Neural progenitor cell (in vitro differentiated cells): ENCODE results near the gene CD44. TPM values are rescaled to one million over a fixed set of nuclear protein-coding genes. Genes with fewer than 3 reads are reported as not detected.

Source experiments
- DNase-seq: peaks from one replicate; pipeline ENCODE4 v3.0.0-alpha.2; 2016; ENCODE audit warnings: low spot score
- H2AFZ ChIP-seq: fragments of 200-600 bp; sonication (generic); replicated peaks from 2 replicates; pipeline ENCODE4 v1.6.1; 2016; ENCODE audit warnings: antibody characterized with exemption
- H3F3A ChIP-seq: fragments of 200-600 bp; sonication (generic); 2 replicates; pipeline ENCODE4 v1.6.1; 2016; ENCODE audit warnings: antibody characterized with exemption, low read depth
- H3K27ac ChIP-seq: fragments of 200-600 bp; sonication (generic); 2 replicates; pipeline ENCODE4 v1.5.1; 2016; ENCODE audit warnings: mild to moderate bottlenecking
- H3K27me3 ChIP-seq: fragments of 200-600 bp; sonication (generic); 2 replicates; pipeline ENCODE4 v1.6.1; 2016; ENCODE audit warnings: mild to moderate bottlenecking, moderate library complexity
- H3K36me3 ChIP-seq: fragments of 200-600 bp; sonication (generic); 2 replicates; pipeline ENCODE4 v1.5.1; 2016
- H3K4me1 ChIP-seq: fragments of 200-600 bp; sonication (generic); 2 replicates; pipeline ENCODE4 v1.6.1; 2016; ENCODE audit warnings: mixed run types
- H3K4me2 ChIP-seq: fragments of 200-600 bp; sonication (generic); 2 replicates; pipeline ENCODE4 v1.6.1; 2016
- H3K4me3 ChIP-seq: fragments of 200-600 bp; sonication (generic); 2 replicates; pipeline ENCODE4 v1.5.1; 2016
- H3K79me2 ChIP-seq: fragments of 200-600 bp; sonication (generic); 2 replicates; pipeline ENCODE4 v1.6.1; 2016; ENCODE audit warnings: low read depth
- H3K9ac ChIP-seq: fragments of 200-600 bp; sonication (generic); 2 replicates; pipeline ENCODE4 v1.6.1; 2016
- H3K9me3 ChIP-seq: fragments of 200-600 bp; sonication (generic); 2 replicates; pipeline ENCODE4 v1.5.1; 2016; ENCODE audit warnings: low read depth
- H4K20me1 ChIP-seq: fragments of 200-600 bp; sonication (generic); 2 replicates; pipeline ENCODE4 v1.6.1; 2016; ENCODE audit warnings: low read depth
- H3K27ac Mint-ChIP-seq: 3 replicates; pipeline ENCODE4 v1.8.0; 2021; ENCODE audit warnings: mixed read lengths
- H3K27me3 Mint-ChIP-seq: 2 replicates; pipeline ENCODE4 v1.8.0; 2022; ENCODE audit warnings: low read depth, mild to moderate bottlenecking, inconsistent platforms, moderate library complexity, mixed read lengths; ENCODE audit not compliant: insufficient read depth
- H3K36me3 Mint-ChIP-seq: 3 replicates; pipeline ENCODE4 v1.8.0; 2021; ENCODE audit warnings: mixed read lengths
- H3K4me1 Mint-ChIP-seq: 3 replicates; pipeline ENCODE4 v1.8.0; 2021; ENCODE audit warnings: mixed read lengths
- H3K4me3 Mint-ChIP-seq: 3 replicates; pipeline ENCODE4 v1.8.0; 2021; ENCODE audit warnings: mild to moderate bottlenecking, moderate library complexity, mixed read lengths
- H3K9me3 Mint-ChIP-seq: 3 replicates; pipeline ENCODE4 v1.8.0; 2020; ENCODE audit warnings: mixed read lengths
- CTCF ChIP-seq: fragments of 200-600 bp; sonication (generic); IDR thresholded peaks from 2 replicates; pipeline ENCODE4 v1.5.1; 2017; ENCODE audit warnings: antibody characterized with exemption, mild to moderate bottlenecking
- EZH2 ChIP-seq: fragments of 200-600 bp; sonication (generic); IDR thresholded peaks from 2 replicates; pipeline ENCODE4 v1.6.1; 2017; ENCODE audit warnings: antibody characterized with exemption, mild to moderate bottlenecking, moderate library complexity
- EZH2phosphoT487 ChIP-seq: fragments of 200-600 bp; sonication (generic); IDR thresholded peaks from 2 replicates; pipeline ENCODE4 v1.6.1; 2017; ENCODE audit warnings: antibody characterized with exemption
- total RNA-seq: library from RNA; depleted of rRNA; stranded (reverse); fragments of >200 nt; gene quantifications from 2 replicates; pipeline ENCODE4 v1.2.3, GENCODE V29; 2015; ENCODE audit warnings: low replicate concordance

Gene CD44
- total RNA-seq, 1 donor from 2014 or later: 1.4 TPM

GRCh38 chr11:35109827-35110226 lies 29.1 kb upstream of the CD44 start:
- no peaks in the 10 kb centered on the region for H3K27me3 ChIP-seq
- H3K27ac Mint-ChIP-seq: no peak overlapping the region
- H3K4me1 ChIP-seq: peaks cover 4% of the 10 kb centered on the region
- H3K9ac ChIP-seq: no peak overlapping the region
- peaks cover 6% of the 10 kb centered on the region for H3K4me1 Mint-ChIP-seq
- no peaks in the 10 kb centered on the region for H3F3A ChIP-seq
- no peaks in the 10 kb centered on the region for H3K36me3 ChIP-seq
- H2AFZ ChIP-seq: no peak overlapping the region
- no peaks in the 10 kb centered on the region for H3K79me2 ChIP-seq
- peaks cover 10% of the 10 kb centered on the region for H3K27me3 Mint-ChIP-seq
- TF ChIP-seq EZH2 (no peak), CTCF (no peak), EZH2phosphoT487 (no peak)
- H3K4me2 ChIP-seq: no peak overlapping the region
- H3K9me3 ChIP-seq: no peaks in the 10 kb centered on the region
- H3K36me3 Mint-ChIP-seq: no peaks in the 10 kb centered on the region
- no peak overlapping the region for H3K27ac ChIP-seq
- no peaks in the 10 kb centered on the region for H4K20me1 ChIP-seq
- no peaks in the 10 kb centered on the region for H3K9me3 Mint-ChIP-seq
- no peak overlapping the region for H3K4me3 ChIP-seq
- no peak overlapping the region for H3K4me3 Mint-ChIP-seq
- no peak for DNase-seq

- H3K27me3 Mint-ChIP-seq: peaks cover 10% of the 10 kb centered on the region
These were observed 27.6 kb upstream of the CD44 start for GRCh38 chr11:35111161-35112055.

GRCh38 chr11:35112056-35112845 lies 26.7 kb upstream of the CD44 start:
- DNase-seq: no peak
- no peak overlapping the region for H2AFZ ChIP-seq
- H3K27ac Mint-ChIP-seq: peak overlapping the region; percentile 39

More at GRCh38 chr11:35111161-35112055, 27.6 kb upstream of the CD44 start:
- H3F3A ChIP-seq: no peaks in the 10 kb centered on the region
- no peaks in the 10 kb centered on the region for H3K27me3 ChIP-seq
- H3K36me3 ChIP-seq: no peaks in the 10 kb centered on the region
- Mint-ChIP-seq H3K27ac (no peak overlapping the region), H3K9me3 (no peaks in the 10 kb centered on the region), H3K4me1 (peaks cover 14% of the 10 kb centered on the region), H3K4me3 (no peak overlapping the region), H3K36me3 (no peaks in the 10 kb centered on the region)
- no peaks in the 10 kb centered on the region for H3K79me2 ChIP-seq
- no peak overlapping the region for H3K4me3 ChIP-seq
- no peaks in the 10 kb centered on the region for H3K9me3 ChIP-seq
- H3K4me1 ChIP-seq: peaks cover 6% of the 10 kb centered on the region
- no peaks in the 10 kb centered on the region for H4K20me1 ChIP-seq
- DNase-seq: no peak
- no peak overlapping the region for H3K27ac ChIP-seq
- H3K4me2 ChIP-seq: no peak overlapping the region
- TF ChIP-seq EZH2 (no peak), EZH2phosphoT487 (no peak), CTCF (no peak)
- no peak overlapping the region for H2AFZ ChIP-seq
- H3K9ac ChIP-seq: no peak overlapping the region

More at GRCh38 chr11:35112056-35112845, 26.7 kb upstream of the CD44 start:
- Histone ChIP-seq H3K9me3 (no peaks in the 10 kb centered on the region), H3K4me1 (peaks cover 6% of the 10 kb centered on the region), H4K20me1 (no peaks in the 10 kb centered on the region), H3K79me2 (no peaks in the 10 kb centered on the region), H3K9ac (no peak overlapping the region), H3K36me3 (no peaks in the 10 kb centered on the region), H3F3A (no peaks in the 10 kb centered on the region), H3K4me3 (no peak overlapping the region), H3K27ac (no peak overlapping the region), H3K27me3 (no peaks in the 10 kb centered on the region), H3K4me2 (no peak overlapping the region)
- Mint-ChIP-seq H3K36me3 (no peaks in the 10 kb centered on the region), H3K4me1 (peaks cover 14% of the 10 kb centered on the region), H3K27me3 (peaks cover 10% of the 10 kb centered on the region), H3K4me3 (no peak overlapping the region), H3K9me3 (no peaks in the 10 kb centered on the region)
- TF ChIP-seq EZH2: no peak
- no peak for TF ChIP-seq CTCF
- no peak for TF ChIP-seq EZH2phosphoT487
